ENCODE measurements around the gene CHST14. TPM values are rescaled to one million over a fixed set of nuclear protein-coding genes. Genes with fewer than 3 reads are reported as not detected.

The CHST14 gene
- total RNA-seq, 1 experiment from 2014 or later = 11.5 TPM

DNA sequence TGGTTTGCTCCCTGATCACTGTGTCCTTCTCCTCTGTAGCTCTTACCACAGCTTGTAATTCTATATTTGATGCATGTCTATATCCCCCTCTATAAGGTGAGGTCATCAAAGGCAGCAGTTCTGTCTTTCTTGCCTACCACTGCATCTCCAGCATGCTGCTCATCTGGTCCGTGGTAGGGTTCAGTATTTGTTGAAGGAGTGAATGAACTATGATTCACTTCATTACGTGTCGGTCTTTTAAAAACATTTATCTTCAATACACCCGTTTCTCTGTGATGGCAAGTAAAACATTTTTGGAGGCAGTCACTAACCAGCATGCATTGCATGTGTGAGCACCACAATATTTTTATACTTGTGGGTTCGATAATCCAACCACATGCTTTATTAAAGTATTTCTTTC is 27.6 kb downstream of the CHST14 start:
- Mint-ChIP-seq H3K4me1 (ENCODE audit: low read depth, unreplicated experiment) (no peaks in the 10 kb centered on the region), H3K4me3 (ENCODE audit: low read depth, unreplicated experiment) (no peak overlapping the region), H3K9me3 (ENCODE audit: low read depth, unreplicated experiment) (no peaks in the 10 kb centered on the region), H3K36me3 (ENCODE audit: insufficient read depth, unreplicated experiment) (no peaks in the 10 kb centered on the region), H3K27ac (ENCODE audit: unreplicated experiment) (no peak overlapping the region), H3K27me3 (ENCODE audit: unreplicated experiment) (peaks cover 33% of the 10 kb centered on the region)
- CTCF ChIA-PET = no interaction called here
- BruUV-seq (replicated peaks) = no TSS peak
- no peak for DNase-seq
- intact Hi-C loops (cut with micrococcal nuclease; ENCODE audit: unreplicated experiment) = no loop called here
- TF ChIP-seq, protein P1, sequence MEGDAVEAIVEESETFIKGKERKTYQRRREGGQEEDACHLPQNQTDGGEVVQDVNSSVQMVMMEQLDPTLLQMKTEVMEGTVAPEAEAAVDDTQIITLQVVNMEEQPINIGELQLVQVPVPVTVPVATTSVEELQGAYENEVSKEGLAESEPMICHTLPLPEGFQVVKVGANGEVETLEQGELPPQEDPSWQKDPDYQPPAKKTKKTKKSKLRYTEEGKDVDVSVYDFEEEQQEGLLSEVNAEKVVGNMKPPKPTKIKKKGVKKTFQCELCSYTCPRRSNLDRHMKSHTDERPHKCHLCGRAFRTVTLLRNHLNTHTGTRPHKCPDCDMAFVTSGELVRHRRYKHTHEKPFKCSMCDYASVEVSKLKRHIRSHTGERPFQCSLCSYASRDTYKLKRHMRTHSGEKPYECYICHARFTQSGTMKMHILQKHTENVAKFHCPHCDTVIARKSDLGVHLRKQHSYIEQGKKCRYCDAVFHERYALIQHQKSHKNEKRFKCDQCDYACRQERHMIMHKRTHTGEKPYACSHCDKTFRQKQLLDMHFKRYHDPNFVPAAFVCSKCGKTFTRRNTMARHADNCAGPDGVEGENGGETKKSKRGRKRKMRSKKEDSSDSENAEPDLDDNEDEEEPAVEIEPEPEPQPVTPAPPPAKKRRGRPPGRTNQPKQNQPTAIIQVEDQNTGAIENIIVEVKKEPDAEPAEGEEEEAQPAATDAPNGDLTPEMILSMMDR (IDR thresholded peaks at IDR 0.05; ENCODE audit: unreplicated experiment) = no peak

DNA sequence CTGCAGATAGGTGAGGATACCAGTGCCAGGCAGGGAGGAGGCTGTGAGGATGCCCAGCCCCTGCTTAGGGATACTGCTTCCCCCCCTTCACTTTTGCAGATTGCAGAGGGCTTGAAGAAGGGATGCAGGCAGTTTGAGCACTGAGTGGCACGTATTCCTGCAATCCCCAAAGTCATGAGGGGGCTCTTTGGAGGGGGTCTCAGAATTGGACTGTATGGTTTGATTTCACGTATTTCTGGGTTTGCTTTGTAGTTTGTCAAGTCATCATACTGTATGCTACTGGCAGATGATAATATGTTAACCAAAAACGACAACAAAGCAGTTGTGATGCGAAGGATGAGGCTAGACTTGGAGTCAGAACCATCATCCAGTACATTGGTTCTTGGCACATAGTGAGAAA is 28.1 kb downstream of the CHST14 start:
- Mint-ChIP-seq H3K9me3 (ENCODE audit: low read depth, unreplicated experiment) (no peaks in the 10 kb centered on the region), H3K27me3 (ENCODE audit: unreplicated experiment) (peaks cover 33% of the 10 kb centered on the region), H3K36me3 (ENCODE audit: insufficient read depth, unreplicated experiment) (no peaks in the 10 kb centered on the region), H3K27ac (ENCODE audit: unreplicated experiment) (no peak overlapping the region), H3K4me1 (ENCODE audit: low read depth, unreplicated experiment) (no peaks in the 10 kb centered on the region), H3K4me3 (ENCODE audit: low read depth, unreplicated experiment) (no peak overlapping the region)
- no TSS peak for BruUV-seq (replicated peaks)
- TF ChIP-seq, protein P1 (IDR thresholded peaks at IDR 0.05; ENCODE audit: unreplicated experiment) = no peak
- CTCF ChIA-PET = no interaction called here
- DNase-seq = no peak
- intact Hi-C loops (cut with micrococcal nuclease; ENCODE audit: unreplicated experiment) = no loop called here

DNA sequence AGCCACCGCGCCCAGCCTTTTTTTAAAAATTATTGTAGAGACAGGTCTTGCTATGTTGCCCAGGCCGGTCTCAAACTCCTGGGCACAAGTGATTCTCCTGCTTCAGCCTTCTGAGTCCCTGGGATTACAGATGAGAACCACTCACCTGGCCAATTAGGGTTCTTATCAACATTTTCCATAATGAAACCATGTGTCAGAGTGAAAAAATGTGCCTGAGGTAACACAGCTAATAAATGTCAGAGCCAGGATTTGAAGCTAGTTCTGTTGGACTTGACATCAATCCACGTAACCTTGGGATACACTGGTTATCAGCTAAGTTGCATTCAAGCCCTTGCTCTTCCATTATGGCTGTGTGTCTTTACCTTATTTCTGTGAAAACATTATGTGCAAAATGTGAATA is 29.1 kb downstream of the CHST14 start:
- H3K27ac Mint-ChIP-seq (ENCODE audit: unreplicated experiment) = no peak overlapping the region
- H3K36me3 Mint-ChIP-seq (ENCODE audit: insufficient read depth, unreplicated experiment) = no peaks in the 10 kb centered on the region
- no peak overlapping the region for H3K4me3 Mint-ChIP-seq (ENCODE audit: low read depth, unreplicated experiment)
- TF ChIP-seq, protein P1 (IDR thresholded peaks at IDR 0.05; ENCODE audit: unreplicated experiment) = no peak
- BruUV-seq (replicated peaks) = no TSS peak
- CTCF ChIA-PET = no interaction called here
- intact Hi-C loops (cut with micrococcal nuclease; ENCODE audit: unreplicated experiment) = no loop called here
- H3K9me3 Mint-ChIP-seq (ENCODE audit: low read depth, unreplicated experiment) = no peaks in the 10 kb centered on the region
- H3K4me1 Mint-ChIP-seq (ENCODE audit: low read depth, unreplicated experiment) = no peaks in the 10 kb centered on the region
- no peak for DNase-seq
- H3K27me3 Mint-ChIP-seq (ENCODE audit: unreplicated experiment) = peaks cover 26% of the 10 kb centered on the region

DNA sequence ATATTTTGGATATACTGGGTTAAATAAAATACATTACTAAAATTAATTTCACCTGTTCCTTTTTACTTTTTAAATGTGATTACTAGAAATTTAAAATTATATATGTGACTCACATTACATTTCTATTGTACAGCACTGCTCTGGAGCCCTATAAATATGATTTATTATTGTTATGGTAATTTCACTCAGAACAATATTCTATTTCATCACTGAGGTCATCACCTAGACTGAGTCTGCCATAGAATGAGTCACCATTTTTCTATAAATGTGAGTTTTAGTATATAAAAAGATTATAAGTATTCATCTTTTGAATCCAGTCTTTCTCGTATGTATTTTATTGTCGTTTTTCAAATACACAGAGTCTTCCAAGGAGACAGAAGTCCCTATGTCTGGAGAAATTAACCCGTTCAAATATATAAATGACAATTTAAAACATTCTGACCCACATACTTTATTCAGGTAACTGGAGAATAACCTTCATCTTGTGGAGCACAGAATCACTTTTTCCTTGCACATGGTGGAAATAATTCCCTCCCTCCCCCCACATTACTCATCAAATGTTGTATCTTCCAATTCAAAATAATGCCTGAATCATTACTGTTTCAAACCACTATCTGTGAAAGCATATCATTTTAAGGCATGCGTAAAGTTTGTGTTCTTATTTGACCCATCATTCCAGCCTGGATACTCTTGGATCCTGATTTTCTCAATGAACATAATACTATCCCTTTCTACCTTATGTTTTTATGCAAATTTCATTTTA is 30.0 kb downstream of the CHST14 start:
- intact Hi-C loops (cut with micrococcal nuclease; ENCODE audit: unreplicated experiment) = no loop called here
- H3K36me3 Mint-ChIP-seq (ENCODE audit: insufficient read depth, unreplicated experiment) = no peaks in the 10 kb centered on the region
- no peaks in the 10 kb centered on the region for H3K9me3 Mint-ChIP-seq (ENCODE audit: low read depth, unreplicated experiment)
- CTCF ChIA-PET = no interaction called here
- peaks cover 17% of the 10 kb centered on the region for H3K27me3 Mint-ChIP-seq (ENCODE audit: unreplicated experiment)
- TF ChIP-seq, protein P1 (IDR thresholded peaks at IDR 0.05; ENCODE audit: unreplicated experiment) = no peak
- no peak overlapping the region for H3K27ac Mint-ChIP-seq (ENCODE audit: unreplicated experiment)
- H3K4me1 Mint-ChIP-seq (ENCODE audit: low read depth, unreplicated experiment) = no peaks in the 10 kb centered on the region
- DNase-seq = no peak
- no peak overlapping the region for H3K4me3 Mint-ChIP-seq (ENCODE audit: low read depth, unreplicated experiment)
- no TSS peak for BruUV-seq (replicated peaks)
